Central memory CD4-positive, alpha-beta T cell (primary cell): Measurements from ENCODE around the gene SMAD3.

ENCODE experiments used
- DNase-seq: peaks from one replicate; pipeline ENCODE4 v3.0.0; 2022

The SMAD3 gene

GRCh38 chr15:67036775-67037555 lies 28.4 kb upstream of the SMAD3 start:
- DNase-seq: no peak

- DNase-seq: no peak
Measured at GRCh38 chr15:67037694-67038093, 27.7 kb upstream of the SMAD3 start.

- DNase-seq: no peak
Measured at GRCh38 chr15:67038736-67039135, 26.7 kb upstream of the SMAD3 start.

DNA sequence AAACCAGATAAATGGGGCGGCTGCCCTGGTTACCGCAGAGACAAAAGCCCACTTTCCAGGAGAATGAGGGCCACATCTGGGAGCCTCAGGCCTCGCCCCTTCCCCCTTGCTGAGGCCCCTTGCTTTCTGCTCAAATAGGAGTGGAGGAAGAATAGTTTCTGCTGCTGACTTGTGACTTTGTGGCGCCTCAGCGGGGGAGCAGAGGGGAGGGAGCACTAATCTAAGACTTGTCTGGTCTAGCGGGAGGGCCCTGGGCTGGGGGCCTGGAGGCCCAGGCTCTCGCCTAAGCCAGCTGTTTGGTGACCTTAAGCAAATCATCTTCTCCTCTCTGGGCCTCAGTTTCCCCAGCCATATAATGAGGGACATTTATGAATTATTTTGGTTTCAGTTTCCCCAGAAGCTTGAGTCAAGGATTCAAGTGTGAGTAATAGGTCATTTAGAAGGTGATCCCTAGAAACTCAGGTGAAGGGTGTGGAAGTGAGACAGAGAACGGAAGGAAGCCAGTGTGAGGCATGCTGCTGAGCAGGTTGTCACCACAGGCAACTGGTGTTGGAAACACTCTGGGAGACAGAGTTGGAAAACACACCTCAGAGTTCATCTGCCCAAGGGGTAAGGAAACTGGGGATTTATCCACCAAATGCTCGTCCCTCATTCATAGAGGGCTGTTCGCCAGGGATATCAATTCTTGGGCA lies 25.9 kb upstream of the SMAD3 start:
- DNase-seq: no peak

- DNase-seq: no peak
Measured at GRCh38 chr15:67040277-67040676, 25.1 kb upstream of the SMAD3 start.

DNA sequence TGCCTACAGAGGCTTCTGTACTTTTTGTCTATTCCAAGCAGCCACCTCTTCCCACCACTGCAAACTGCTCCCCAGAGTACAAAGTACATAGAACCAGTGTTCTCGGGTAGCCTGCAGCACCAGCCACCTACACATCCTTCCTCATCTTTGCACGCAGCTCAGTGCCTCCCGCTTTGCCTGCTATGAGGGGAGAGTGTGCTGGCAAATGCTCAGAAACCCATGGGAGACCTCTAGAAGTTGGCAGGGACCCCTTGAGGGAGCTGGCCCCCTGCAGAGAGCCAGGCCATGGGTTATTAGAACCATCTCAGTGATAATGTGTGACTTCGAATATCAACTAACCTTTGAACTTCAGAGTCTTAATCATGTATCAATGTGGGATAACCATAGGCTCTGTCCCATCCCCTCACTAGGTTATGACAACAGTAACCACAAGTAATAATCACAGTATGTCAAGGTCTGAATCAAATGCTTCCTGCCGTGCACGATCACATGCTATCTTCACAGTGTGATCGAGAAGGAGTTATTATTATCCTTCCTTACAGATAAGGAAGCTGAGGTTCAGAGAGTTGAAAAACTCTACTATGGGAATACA lies 22.8 kb upstream of the SMAD3 start:
- no peak for DNase-seq

GRCh38 chr15:67043939-67044771 lies 21.2 kb upstream of the SMAD3 start:
- no peak for DNase-seq

DNA sequence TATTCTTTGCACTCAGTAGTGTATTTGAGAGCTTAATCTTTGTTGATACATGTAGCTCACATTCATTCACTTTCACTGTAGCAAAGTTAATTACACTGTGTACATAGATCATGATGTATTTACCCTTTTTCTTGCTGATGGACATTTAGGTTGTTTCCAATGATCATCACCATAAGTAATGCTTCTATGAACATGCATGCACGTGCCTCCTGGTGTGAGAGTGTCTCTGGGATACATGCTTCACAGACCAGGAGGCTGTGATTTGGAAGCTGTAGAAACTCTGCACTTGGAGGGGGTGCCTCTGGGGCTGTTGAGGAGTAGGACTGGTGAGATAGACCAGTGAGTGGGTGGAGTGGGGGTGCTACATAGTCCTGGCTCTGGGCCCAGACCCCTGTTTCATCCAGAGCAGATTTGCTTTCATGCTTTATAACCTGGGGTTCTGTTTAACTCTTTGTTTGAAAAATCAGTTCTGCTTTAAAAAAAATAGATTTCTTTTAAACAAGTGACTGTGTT lies 18.2 kb upstream of the SMAD3 start:
- DNase-seq: no peak

DNA sequence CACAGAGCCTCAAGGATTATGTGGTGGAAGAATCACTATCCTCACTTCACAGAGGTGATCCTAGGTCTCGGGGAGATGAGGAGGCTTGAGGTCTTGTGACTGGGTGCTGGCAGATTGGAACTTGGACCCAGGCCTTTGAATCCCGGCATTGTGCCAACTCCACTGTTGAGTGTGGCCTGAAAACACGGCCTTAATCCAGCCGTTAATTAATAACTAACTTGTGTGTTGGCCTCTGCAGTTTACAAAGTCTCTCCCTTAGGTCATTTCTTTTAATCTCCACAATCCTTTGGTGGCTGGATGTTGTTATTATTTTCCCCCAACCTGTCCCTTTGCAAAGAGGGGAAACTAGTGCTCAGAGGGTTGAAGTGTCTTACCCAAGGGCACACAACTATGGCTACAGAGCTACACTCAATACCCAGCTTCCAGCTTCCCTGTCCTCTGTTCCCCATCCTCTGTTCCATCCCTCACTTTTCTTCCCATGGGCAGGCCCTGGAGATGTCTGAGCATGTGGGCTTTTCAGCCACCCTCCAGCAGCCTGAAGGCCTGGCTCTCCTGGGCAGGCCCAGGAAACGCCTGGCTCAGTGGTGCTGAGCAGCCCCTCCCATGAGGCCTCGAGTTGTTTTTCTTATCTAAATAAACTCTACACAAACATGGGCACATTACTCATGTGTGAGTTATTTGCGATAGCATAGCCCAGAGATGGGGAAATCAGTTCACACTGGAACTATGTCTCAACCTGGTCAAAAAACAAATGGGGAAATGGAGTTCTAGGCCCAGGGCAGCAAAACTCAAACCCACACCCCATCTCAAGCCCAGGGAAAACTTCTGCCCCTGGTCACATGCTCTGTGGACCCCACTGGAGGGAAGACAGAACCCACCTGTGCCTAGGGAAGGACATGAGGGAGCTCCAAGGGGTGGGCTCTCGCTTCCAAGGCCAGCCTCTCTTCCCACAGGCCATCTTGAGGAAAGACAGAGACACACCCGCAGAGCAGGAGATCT lies 16.8 kb upstream of the SMAD3 start:
- no peak for DNase-seq

DNA sequence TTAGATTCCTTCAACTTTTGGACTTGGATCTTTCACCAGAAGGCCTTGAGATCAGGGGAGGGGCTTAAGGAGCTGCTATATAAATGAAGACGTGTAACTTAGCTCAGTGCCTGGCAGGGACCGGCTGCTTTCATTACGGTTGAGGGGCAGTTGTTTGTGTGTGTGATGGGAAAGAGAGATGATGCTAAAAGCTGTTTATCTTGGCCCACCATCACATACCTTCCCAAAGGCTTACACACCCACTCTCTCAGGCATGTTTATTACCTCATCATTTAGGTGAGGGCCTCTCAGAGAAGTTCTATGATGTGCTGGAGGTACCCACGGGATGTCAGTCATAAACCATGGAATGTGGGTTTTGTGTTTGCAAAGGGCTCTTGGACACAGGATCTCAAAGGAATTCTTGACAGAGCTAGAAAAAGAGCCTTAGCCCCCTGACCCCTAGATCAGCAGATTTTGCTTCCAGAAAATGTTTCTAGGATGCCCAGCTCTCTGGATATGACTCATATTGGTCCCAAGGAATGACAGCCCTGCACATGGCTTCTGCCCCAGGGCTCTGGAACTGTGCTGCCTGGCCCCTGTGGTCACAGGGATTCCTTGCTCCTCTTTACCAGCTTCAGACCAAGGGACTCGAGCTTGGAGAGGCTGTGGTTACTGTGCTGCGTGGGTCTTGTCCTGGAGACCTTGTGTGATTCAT lies 15.9 kb upstream of the SMAD3 start:
- DNase-seq: no peak

- DNase-seq: no peak
Measured at GRCh38 chr15:67050062-67050461, 15.3 kb upstream of the SMAD3 start.

DNA sequence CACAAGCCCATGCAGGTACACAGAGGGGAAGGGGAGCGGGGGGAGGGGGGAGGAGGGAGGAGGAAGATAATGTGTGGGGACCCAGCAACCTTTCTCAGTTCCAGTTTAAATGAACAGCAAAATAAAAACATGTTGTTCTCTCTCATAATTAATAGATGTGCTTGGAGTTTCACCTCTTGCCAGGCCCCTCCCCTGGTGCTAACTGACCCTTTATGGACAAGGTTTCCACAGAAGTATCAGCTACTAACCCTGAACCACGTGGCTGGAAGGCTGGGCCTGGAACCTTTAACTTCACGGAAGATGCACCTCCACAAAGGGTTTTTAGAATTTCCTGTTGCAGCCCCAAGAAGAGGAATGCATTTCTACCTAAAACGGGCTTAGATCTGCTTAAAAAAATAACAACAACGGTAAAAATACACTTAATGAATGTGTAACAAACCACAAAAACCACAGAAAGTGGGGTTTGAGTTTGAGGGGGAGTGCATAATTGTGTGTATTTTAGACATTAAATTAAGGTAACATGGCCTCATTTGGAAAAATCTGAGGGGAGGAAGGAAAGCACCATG lies 14.8 kb upstream of the SMAD3 start:
- no peak for DNase-seq

- DNase-seq: no peak
Measured at GRCh38 chr15:67051088-67052045, 14.0 kb upstream of the SMAD3 start.

DNA sequence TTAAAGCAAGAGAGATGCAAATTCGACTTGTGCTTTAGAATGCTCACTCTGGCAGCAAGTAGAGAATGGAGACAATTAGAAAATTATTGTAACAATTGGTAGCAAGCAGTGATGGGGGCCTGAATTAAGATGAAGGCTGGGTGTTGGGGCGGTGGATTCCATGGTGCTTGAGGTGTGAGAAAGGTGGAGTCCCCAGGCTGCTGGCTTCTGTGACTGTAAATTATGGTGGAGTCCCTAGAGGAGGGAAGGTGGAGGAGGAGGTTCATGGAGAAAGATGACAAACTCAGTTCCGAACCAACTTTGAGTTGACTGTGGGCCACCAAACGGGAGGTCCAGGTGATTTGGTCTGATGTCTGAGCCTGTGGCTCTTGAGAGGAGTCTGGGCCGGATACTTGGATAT lies 10.7 kb upstream of the SMAD3 start:
- no peak for DNase-seq

GRCh38 chr15:67059127-67059553 lies 6.3 kb upstream of the SMAD3 start:
- no peak for DNase-seq

GRCh38 chr15:67061811-67062368 lies 3.5 kb upstream of the SMAD3 start:
- DNase-seq: no peak

GRCh38 chr15:67062369-67062985 lies 2.9 kb upstream of the SMAD3 start:
- no peak for DNase-seq
